C1 segment of cervical spinal cord (tissue), 14 donors: Measurements from ENCODE around the gene PLXNA3.

Source experiments
- DNase-seq, 14 donors: peaks; one replicate each; lab custom pipeline; 2025; lab: John Stamatoyannopoulos, UW

Gene PLXNA3

GRCh38 chrX:154458954-154459778, 1.1 kb downstream of the PLXNA3 start:
- DNase-seq: peak in 6 of 14 donors; percentile 9 to 30 (median 16)

- DNase-seq: no peak
These were observed 1.8 kb downstream of the PLXNA3 start for GRCh38 chrX:154459832-154460231.

GRCh38 chrX:154460326-154460725, 2.2 kb downstream of the PLXNA3 start:
- DNase-seq: no peak

GRCh38 chrX:154462396-154462795, 4.3 kb downstream of the PLXNA3 start:
- peak in 4 of 14 donors; percentile 4 to 19 (median 14) for DNase-seq

GRCh38 chrX:154463611-154464220, 5.6 kb downstream of the PLXNA3 start:
- DNase-seq: no peak

GRCh38 chrX:154464806-154465365, 6.8 kb downstream of the PLXNA3 start:
- DNase-seq: no peak

- DNase-seq: no peak
These were observed 7.5 kb downstream of the PLXNA3 start for GRCh38 chrX:154465601-154466000.

GRCh38 chrX:154466036-154466435, 8.0 kb downstream of the PLXNA3 start:
- DNase-seq: no peak

- DNase-seq: no peak
These were observed 8.8 kb downstream of the PLXNA3 start for GRCh38 chrX:154466907-154467306.

- DNase-seq: no peak
These were observed 9.5 kb downstream of the PLXNA3 start for GRCh38 chrX:154467556-154467955.

GRCh38 chrX:154468217-154468616, 10.1 kb downstream of the PLXNA3 start:
- DNase-seq: no peak

- no peak for DNase-seq
These were observed 11.0 kb downstream of the PLXNA3 start for GRCh38 chrX:154469114-154469513.

GRCh38 chrX:154469880-154470279, 11.8 kb downstream of the PLXNA3 start:
- DNase-seq: no peak

- DNase-seq: no peak
These were observed 12.4 kb downstream of the PLXNA3 start for GRCh38 chrX:154470434-154470833.

GRCh38 chrX:154470914-154471568, 13.0 kb downstream of the PLXNA3 start:
- DNase-seq: no peak

GRCh38 chrX:154471839-154472684, 14.0 kb downstream of the PLXNA3 start:
- no peak for DNase-seq

GRCh38 chrX:154472685-154473632, 14.9 kb downstream of the PLXNA3 start:
- no peak for DNase-seq

GRCh38 chrX:154473683-154474082, 15.6 kb downstream of the PLXNA3 start:
- no peak for DNase-seq

- no peak for DNase-seq
These were observed 18.7 kb downstream of the PLXNA3 start for GRCh38 chrX:154476821-154477220.

GRCh38 chrX:154477891-154478477, 19.9 kb downstream of the PLXNA3 start:
- DNase-seq: peak in 1 of 14 donors; percentile 8
